OCI-LY1 (cell line): ENCODE measurements around the gene TMTC4.
"Not testable (repeated sequence)": the region's sequence is repeated elsewhere in the genome, so short reads cannot be mapped to it uniquely, and the experiment has no call there.

Experiments
- H2AFZ ChIP-seq: fragments of 200-600 bp; sonication (generic), shearing (Covaris generic); 2 replicates; pipeline ENCODE4 v1.6.0; 2014; ENCODE audit warnings: antibody characterized with exemption, mild to moderate bottlenecking, low read length
- H3F3A ChIP-seq: fragments of 200-600 bp; sonication (generic), shearing (Covaris generic); 2 replicates; pipeline ENCODE4 v1.6.0; 2014; ENCODE audit warnings: mild to moderate bottlenecking, antibody characterized with exemption, low read length, moderate library complexity; ENCODE audit not compliant: insufficient read depth
- H3K27ac ChIP-seq: fragments of 200-600 bp; sonication (generic); 2 replicates; pipeline ENCODE4 v1.5.1; 2014; ENCODE audit warnings: low read length, mixed run types, mild to moderate bottlenecking, low read depth; ENCODE audit not compliant: poor library complexity, severe bottlenecking
- H3K27me3 ChIP-seq: fragments of 200-600 bp; sonication (generic); 2 replicates; pipeline ENCODE4 v1.6.0; 2014; ENCODE audit warnings: antibody characterized with exemption, mild to moderate bottlenecking, low read length, moderate library complexity; ENCODE audit not compliant: insufficient read depth
- H3K36me3 ChIP-seq: fragments of 200-600 bp; sonication (generic); 2 replicates; pipeline ENCODE4 v1.6.1; 2014; ENCODE audit warnings: mild to moderate bottlenecking, antibody characterized with exemption, low read length, moderate library complexity, mixed read lengths; ENCODE audit not compliant: insufficient read depth
- H3K4me1 ChIP-seq: fragments of 200-600 bp; sonication (generic); 2 replicates; pipeline ENCODE4 v1.5.1; 2014; ENCODE audit warnings: mild to moderate bottlenecking, low read length, moderate library complexity; ENCODE audit not compliant: insufficient read depth, severe bottlenecking
- H3K4me2 ChIP-seq: fragments of 200-600 bp; sonication (generic), shearing (Covaris generic); 2 replicates; pipeline ENCODE4 v1.6.1; 2014; ENCODE audit warnings: low read length
- H3K4me3 ChIP-seq: fragments of 200-600 bp; sonication (generic); 2 replicates; pipeline ENCODE4 v1.5.1; 2014; ENCODE audit warnings: low read length, low read depth, mild to moderate bottlenecking, mixed read lengths; ENCODE audit not compliant: poor library complexity, severe bottlenecking
- H3K79me2 ChIP-seq: fragments of 200-600 bp; shearing (Covaris generic); 2 replicates; pipeline ENCODE4 v1.6.1; 2016; ENCODE audit warnings: mixed run types, low read length, mixed read lengths; ENCODE audit not compliant: insufficient read depth
- H3K9ac ChIP-seq: fragments of 200-600 bp; sonication (generic), shearing (Covaris generic); 2 replicates; pipeline ENCODE4 v1.6.1; 2014; ENCODE audit warnings: mild to moderate bottlenecking, low read length, mixed read lengths
- H3K9me2 ChIP-seq: fragments of 200-600 bp; sonication (generic), shearing (Covaris generic); 2 replicates; pipeline ENCODE4 v1.6.1; 2014; ENCODE audit warnings: low read depth, mild to moderate bottlenecking, low read length, mixed read lengths
- H3K9me3 ChIP-seq: fragments of 200-600 bp; shearing (Covaris generic); 2 replicates; pipeline ENCODE4 v1.6.1; 2014; ENCODE audit warnings: low read length, mixed read lengths
- H4K20me1 ChIP-seq: fragments of 200-600 bp; sonication (generic), shearing (Covaris generic); 2 replicates; pipeline ENCODE4 v1.6.0; 2016; ENCODE audit warnings: mild to moderate bottlenecking, low read length; ENCODE audit not compliant: insufficient read depth
- EZH2 ChIP-seq: fragments of 200-600 bp; sonication (generic), shearing (Covaris generic); IDR thresholded peaks from 2 replicates; pipeline ENCODE4 v1.8.0; 2017; ENCODE audit warnings: borderline replicate concordance, mixed run types, mild to moderate bottlenecking, antibody characterized with exemption, low read length, moderate library complexity, mixed read lengths
- TF ChIP-seq, protein P1 (sequence below): fragments of 200-600 bp; sonication (generic), shearing (Covaris generic); IDR thresholded peaks from 2 replicates; pipeline ENCODE4 v1.5.1; 2017; ENCODE audit warnings: mild to moderate bottlenecking, antibody characterized with exemption, low read length, moderate library complexity, mixed read lengths

Gene TMTC4

DNA sequence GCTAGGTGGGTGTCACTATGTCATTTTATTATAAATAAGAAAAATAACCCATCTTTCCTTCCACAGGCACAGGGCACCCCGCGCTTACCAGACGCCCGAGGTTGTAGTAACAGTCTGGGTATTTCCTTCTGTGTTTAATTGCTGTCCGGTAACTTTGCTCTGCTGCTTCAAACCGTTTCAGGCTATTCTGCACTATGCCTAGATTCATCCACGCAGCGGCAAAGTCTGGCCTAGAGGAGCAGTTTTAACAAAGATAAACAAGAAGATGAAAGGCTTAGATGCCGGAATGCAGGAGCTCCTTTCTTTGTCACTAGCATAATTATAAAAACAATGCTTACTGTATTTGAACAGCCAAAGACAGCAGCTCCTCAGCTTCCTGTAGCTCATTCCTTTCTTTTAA is 49.1 kb downstream of the TMTC4 start:
- no peak for TF ChIP-seq EZH2
- TF ChIP-seq, protein P1, sequence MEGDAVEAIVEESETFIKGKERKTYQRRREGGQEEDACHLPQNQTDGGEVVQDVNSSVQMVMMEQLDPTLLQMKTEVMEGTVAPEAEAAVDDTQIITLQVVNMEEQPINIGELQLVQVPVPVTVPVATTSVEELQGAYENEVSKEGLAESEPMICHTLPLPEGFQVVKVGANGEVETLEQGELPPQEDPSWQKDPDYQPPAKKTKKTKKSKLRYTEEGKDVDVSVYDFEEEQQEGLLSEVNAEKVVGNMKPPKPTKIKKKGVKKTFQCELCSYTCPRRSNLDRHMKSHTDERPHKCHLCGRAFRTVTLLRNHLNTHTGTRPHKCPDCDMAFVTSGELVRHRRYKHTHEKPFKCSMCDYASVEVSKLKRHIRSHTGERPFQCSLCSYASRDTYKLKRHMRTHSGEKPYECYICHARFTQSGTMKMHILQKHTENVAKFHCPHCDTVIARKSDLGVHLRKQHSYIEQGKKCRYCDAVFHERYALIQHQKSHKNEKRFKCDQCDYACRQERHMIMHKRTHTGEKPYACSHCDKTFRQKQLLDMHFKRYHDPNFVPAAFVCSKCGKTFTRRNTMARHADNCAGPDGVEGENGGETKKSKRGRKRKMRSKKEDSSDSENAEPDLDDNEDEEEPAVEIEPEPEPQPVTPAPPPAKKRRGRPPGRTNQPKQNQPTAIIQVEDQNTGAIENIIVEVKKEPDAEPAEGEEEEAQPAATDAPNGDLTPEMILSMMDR, result no peak
- no peaks in the 10 kb centered on the region for H3F3A ChIP-seq
- H3K79me2 ChIP-seq, result no peaks in the 10 kb centered on the region
- H3K4me1 ChIP-seq, result no peaks in the 10 kb centered on the region
- no peaks in the 10 kb centered on the region for H4K20me1 ChIP-seq
- H3K36me3 ChIP-seq, result peaks cover 81% of the 10 kb centered on the region
- no peak overlapping the region for H3K9ac ChIP-seq
- H3K9me2 ChIP-seq, result no peaks in the 10 kb centered on the region
- no peak overlapping the region for H2AFZ ChIP-seq
- H3K27me3 ChIP-seq, result no peaks in the 10 kb centered on the region
- no peak overlapping the region for H3K4me3 ChIP-seq
- no peak overlapping the region for H3K4me2 ChIP-seq
- no peaks in the 10 kb centered on the region for H3K9me3 ChIP-seq
- H3K27ac ChIP-seq, result no peak overlapping the region

DNA sequence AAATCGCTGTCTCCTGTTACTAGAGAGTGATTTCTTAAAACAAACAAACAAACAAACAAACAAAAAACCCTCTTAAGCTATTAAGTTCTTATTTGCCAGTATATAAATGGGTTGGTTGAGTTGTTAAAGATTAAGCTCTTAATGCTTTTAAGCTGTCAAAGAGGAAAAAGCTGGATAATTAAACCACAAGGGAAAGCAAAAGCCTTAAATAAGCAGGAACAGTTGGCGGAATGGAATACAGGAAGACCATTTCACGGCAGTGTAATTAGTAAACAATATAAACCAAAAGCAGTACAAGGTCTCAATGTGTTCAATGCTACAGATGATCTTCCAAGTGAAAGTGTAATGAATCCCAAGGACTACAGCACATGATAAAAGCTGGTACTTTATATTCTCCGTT is 53.8 kb downstream of the TMTC4 start:
- Histone ChIP-seq H2AFZ (no peak overlapping the region), H3K36me3 (peaks cover 38% of the 10 kb centered on the region), H3K9ac (no peak overlapping the region), H3K4me3 (no peak overlapping the region), H3K27me3 (no peaks in the 10 kb centered on the region), H3K4me2 (no peak overlapping the region), H3K9me3 (peaks cover 10% of the 10 kb centered on the region; the same call in 1 of the 2 replicates), H3K9me2 (no peaks in the 10 kb centered on the region), H3F3A (no peaks in the 10 kb centered on the region), H3K27ac (no peak overlapping the region), H4K20me1 (no peaks in the 10 kb centered on the region), H3K4me1 (no peaks in the 10 kb centered on the region), H3K79me2 (no peaks in the 10 kb centered on the region)
- no peak for TF ChIP-seq EZH2
- TF ChIP-seq, protein P1, result no peak

DNA sequence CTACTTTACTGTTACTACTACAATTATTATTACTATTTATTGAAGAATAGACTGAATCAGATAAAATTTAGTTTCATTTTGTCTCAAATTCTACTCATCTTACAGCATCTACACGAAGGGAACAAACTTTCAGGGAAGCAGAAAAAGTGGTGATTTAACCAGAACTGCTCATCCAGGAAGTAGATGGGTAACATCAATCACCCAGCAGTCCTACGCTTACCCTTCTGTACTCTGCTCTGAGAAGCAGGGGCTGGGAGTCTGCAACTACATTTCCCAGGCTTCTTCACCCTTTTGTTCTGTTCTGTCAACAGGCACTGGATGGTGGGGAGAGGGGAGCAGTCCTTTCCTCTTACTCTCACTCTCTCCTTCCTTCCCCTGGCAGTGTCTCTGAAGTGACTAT is 54.7 kb downstream of the TMTC4 start:
- Histone ChIP-seq H3K9me3 (peaks cover 10% of the 10 kb centered on the region; the same call in 1 of the 2 replicates), H3K27me3 (no peaks in the 10 kb centered on the region), H3K79me2 (no peaks in the 10 kb centered on the region), H3K4me2 (no peak overlapping the region), H3K27ac (no peak overlapping the region), H3K9ac (no peak overlapping the region), H3K4me1 (no peaks in the 10 kb centered on the region), H4K20me1 (no peaks in the 10 kb centered on the region), H3K4me3 (no peak overlapping the region), H3K9me2 (no peaks in the 10 kb centered on the region), H3K36me3 (peaks cover 29% of the 10 kb centered on the region), H3F3A (no peaks in the 10 kb centered on the region), H2AFZ (no peak overlapping the region)
- TF ChIP-seq, protein P1, result no peak
- no peak for TF ChIP-seq EZH2

DNA sequence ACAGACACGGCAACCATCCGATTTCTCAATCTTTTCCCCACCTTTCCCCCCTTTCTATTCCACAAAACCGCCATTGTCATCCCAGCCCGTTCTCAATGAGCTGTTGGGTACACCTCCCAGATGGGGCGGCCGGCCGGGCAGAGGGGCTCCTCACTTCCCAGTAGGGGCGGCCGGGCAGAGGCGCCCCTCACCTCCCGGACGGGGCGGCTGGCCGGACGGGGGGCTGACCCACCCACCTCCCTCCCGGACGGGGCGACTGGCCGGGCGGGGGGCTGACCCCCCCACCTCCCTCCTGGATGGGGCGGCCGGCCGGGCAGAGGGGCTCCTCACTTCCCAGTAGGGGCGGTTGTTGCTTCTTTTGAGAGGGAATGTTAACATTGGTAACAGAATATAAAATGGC is 55.7 kb downstream of the TMTC4 start:
- H3K9ac ChIP-seq, H3K79me2 ChIP-seq, H3K4me1 ChIP-seq, H3K4me2 ChIP-seq, H2AFZ ChIP-seq, H3F3A ChIP-seq, H4K20me1 ChIP-seq, H3K4me3 ChIP-seq, H3K27ac ChIP-seq, H3K9me2 ChIP-seq, H3K27me3 ChIP-seq: not testable (repeated sequence)
- Histone ChIP-seq H3K9me3 (peaks cover 10% of the 10 kb centered on the region; the same call in 1 of the 2 replicates), H3K36me3 (peaks cover 20% of the 10 kb centered on the region)
